ENCODE data around the gene DNAH2.

DNA sequence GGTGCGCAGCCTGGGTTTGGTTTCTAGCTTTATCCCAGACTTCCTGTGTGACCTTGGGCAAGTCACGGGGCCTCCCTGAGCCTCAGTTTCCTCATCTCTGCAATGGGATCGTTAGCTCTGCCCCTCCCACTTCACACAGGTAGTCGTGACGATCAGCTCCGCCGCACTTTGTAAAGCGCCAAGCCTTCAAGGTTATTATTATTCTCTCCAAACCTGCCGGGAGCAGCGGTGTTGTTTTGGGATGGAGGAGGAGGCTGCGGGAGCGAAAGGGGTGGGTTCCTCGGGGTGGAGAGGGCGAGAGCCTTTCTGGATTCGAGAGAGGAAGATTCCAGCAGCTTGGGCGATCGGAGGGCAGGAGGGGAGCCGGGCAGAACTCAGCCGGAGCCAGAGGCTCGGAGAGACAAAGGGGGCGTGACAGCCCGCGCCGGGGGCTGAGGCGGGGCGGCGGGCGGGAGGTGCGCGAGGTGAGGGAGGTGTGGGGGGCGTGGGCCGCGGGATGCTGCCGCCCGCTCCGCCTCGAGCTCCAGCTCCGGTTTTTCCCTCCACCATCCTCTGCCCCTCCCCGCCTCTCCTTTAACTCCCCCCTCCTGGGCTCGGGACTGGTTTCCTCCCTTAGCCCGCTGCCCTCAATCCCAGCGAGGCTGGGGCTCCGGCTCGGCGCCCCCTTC lies 12.8 kb upstream of the DNAH2 start, which contains the start of gene EFNB3:
- TF ChIP-seq EZH2 (IDR thresholded peaks at IDR 0.05; ENCODE audit: low read length, missing control alignments), result peak; percentile 93
- TF ChIP-seq, protein P1, sequence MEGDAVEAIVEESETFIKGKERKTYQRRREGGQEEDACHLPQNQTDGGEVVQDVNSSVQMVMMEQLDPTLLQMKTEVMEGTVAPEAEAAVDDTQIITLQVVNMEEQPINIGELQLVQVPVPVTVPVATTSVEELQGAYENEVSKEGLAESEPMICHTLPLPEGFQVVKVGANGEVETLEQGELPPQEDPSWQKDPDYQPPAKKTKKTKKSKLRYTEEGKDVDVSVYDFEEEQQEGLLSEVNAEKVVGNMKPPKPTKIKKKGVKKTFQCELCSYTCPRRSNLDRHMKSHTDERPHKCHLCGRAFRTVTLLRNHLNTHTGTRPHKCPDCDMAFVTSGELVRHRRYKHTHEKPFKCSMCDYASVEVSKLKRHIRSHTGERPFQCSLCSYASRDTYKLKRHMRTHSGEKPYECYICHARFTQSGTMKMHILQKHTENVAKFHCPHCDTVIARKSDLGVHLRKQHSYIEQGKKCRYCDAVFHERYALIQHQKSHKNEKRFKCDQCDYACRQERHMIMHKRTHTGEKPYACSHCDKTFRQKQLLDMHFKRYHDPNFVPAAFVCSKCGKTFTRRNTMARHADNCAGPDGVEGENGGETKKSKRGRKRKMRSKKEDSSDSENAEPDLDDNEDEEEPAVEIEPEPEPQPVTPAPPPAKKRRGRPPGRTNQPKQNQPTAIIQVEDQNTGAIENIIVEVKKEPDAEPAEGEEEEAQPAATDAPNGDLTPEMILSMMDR (conservative IDR thresholded peaks at IDR 0.05 in 1 of 2, IDR thresholded peaks at IDR 0.05 in 1 of 2; ENCODE audit: low read depth in 1 of 2, low read length in 2 of 2), result no peak

Measured in fibroblast of lung (primary cell).